Gastroesophageal sphincter (tissue), 4 donors: ENCODE results near the gene RFTN2. TPM values are rescaled to one million over a fixed set of nuclear protein-coding genes. Genes with fewer than 3 reads are reported as not detected.

ENCODE experiments used
- ATAC-seq: fragments of 150-250 bp; one replicate; pipeline ENCODE4 v1.9.1; 2016; ENCODE audit warnings: mild to moderate bottlenecking, moderate library complexity
- H3K27ac ChIP-seq, 4 donors: fragments of 200-600 bp; sonication (generic) in 3 of 4; 1 replicate in 3 of 4; 2 replicates in 1 of 4; pipeline ENCODE4 v1.5.1; 2016 to 2019
- H3K27me3 ChIP-seq: fragments of 200-600 bp; sonication (generic); one replicate; pipeline ENCODE4 v1.5.1; 2019
- H3K36me3 ChIP-seq, 2 donors: fragments of 200-600 bp; sonication (generic); one replicate each; pipeline ENCODE4 v1.5.1; 2019; ENCODE audit warnings: control low read depth in 1 of 2
- H3K4me1 ChIP-seq, 3 donors: fragments of 200-600 bp; sonication (generic); 1 replicate in 2 of 3; 2 replicates in 1 of 3; pipeline ENCODE4 v1.5.1; 2016 to 2019; ENCODE audit warnings: control low read depth in 2 of 3
- H3K4me3 ChIP-seq, 2 donors: fragments of 200-600 bp; sonication (generic); one replicate each; pipeline ENCODE4 v1.5.1; 2019; ENCODE audit warnings: mild to moderate bottlenecking in 1 of 2, moderate library complexity in 1 of 2
- H3K9me3 ChIP-seq, 3 donors: fragments of 200-600 bp; sonication (generic); one replicate each; pipeline ENCODE4 v1.5.1; 2017 to 2019; ENCODE audit warnings: control low read depth in 2 of 3
- CTCF ChIP-seq, 4 experiments: fragments of 200-600 bp in 2 of 4; fragments of 450-650 bp in 2 of 4; sonication (generic) in 1 of 4; IDR thresholded peaks; one replicate each; pipeline ENCODE4 v1.5.1; 2017 to 2019; ENCODE audit warnings: antibody characterized with exemption in 4 of 4, mild to moderate bottlenecking in 2 of 4, moderate library complexity in 2 of 4
- EP300 ChIP-seq: sonication (generic); formaldehyde crosslinking; IDR thresholded peaks from one replicate; pipeline ENCODE4 v1.6.1; 2017; ENCODE audit warnings: antibody characterized with exemption, mild to moderate bottlenecking
- POLR2A ChIP-seq, 2 donors: fragments of 450-650 bp; IDR thresholded peaks; one replicate each; pipeline ENCODE4 v1.6.1; 2017; ENCODE audit warnings: antibody characterized with exemption in 2 of 2, mild to moderate bottlenecking in 2 of 2, moderate library complexity in 1 of 2
- POLR2AphosphoS5 ChIP-seq: sonication (generic); formaldehyde crosslinking; IDR thresholded peaks from one replicate; pipeline ENCODE4 v1.6.1; 2017; ENCODE audit warnings: antibody characterized with exemption
- WGBS, 2 donors: methylation state at CpG; one replicate each; pipeline ENCODE4 v1.1.5; 2018; ENCODE audit warnings: low coverage in 1 of 2; 5-methylcytosine and 5-hydroxymethylcytosine counted together
- total RNA-seq, 4 donors: library from RNA; depleted of rRNA; stranded (reverse); fragments of >200 nt; gene quantifications; one replicate each; pipeline ENCODE4 v1.1.0, GENCODE V29; 2016

The RFTN2 gene
- total RNA-seq, 4 donors from 2014 or later: 4.2 to 8.9 (median 7.8) TPM

- Histone ChIP-seq H3K36me3 (peaks cover 0 to 16% of the 10 kb centered on the region in 2 donors), H3K9me3 (no peaks in the 10 kb centered on the region), H3K27me3 (no peaks in the 10 kb centered on the region), H3K27ac (peak overlapping the region in 1 of 4 donors; percentile 19), H3K4me1 (peaks cover 0 to 10% (median 0%) of the 10 kb centered on the region in 3 donors), H3K4me3 (no peak overlapping the region)
- ATAC-seq: peak; percentile 75
- 36 to 61% methylated on average over 3 of the region's 3 CpGs for WGBS, 2 donors
- TF ChIP-seq EP300 (no peak), POLR2A (IDR thresholded peaks at IDR 0.05) (no peak), CTCF (IDR thresholded peaks at IDR 0.05) (no peak), POLR2AphosphoS5 (no peak)
Measured at GRCh38 chr2:197576631-197577030, 98.8 kb downstream of the RFTN2 start.

- peaks cover 0 to 16% of the 10 kb centered on the region in 2 donors for H3K36me3 ChIP-seq
- H3K4me1 ChIP-seq: peaks cover 0 to 10% (median 0%) of the 10 kb centered on the region in 3 donors
- H3K4me3 ChIP-seq: no peak overlapping the region
- H3K9me3 ChIP-seq: no peaks in the 10 kb centered on the region
- ATAC-seq: peak; percentile 87
- H3K27me3 ChIP-seq: no peaks in the 10 kb centered on the region
- WGBS, 2 donors: 100% methylated on average over 1 to 2 of the region's 2 CpGs
- TF ChIP-seq POLR2AphosphoS5: no peak
- TF ChIP-seq CTCF (IDR thresholded peaks at IDR 0.05): no peak
- no peak for TF ChIP-seq EP300
- TF ChIP-seq POLR2A (IDR thresholded peaks at IDR 0.05): no peak
- peak overlapping the region in 2 of 4 donors; percentile 3 to 19 for H3K27ac ChIP-seq
Measured at GRCh38 chr2:197575987-197576386, 99.4 kb downstream of the RFTN2 start.

- WGBS, 2 donors: 100% methylated on average over 1 to 2 of the region's 2 CpGs
- ATAC-seq: no peak
- Histone ChIP-seq H3K9me3 (no peaks in the 10 kb centered on the region), H3K4me1 (peaks cover 0 to 10% (median 0%) of the 10 kb centered on the region in 3 donors), H3K27me3 (no peaks in the 10 kb centered on the region), H3K4me3 (no peak overlapping the region), H3K27ac (no peak overlapping the region), H3K36me3 (peaks cover 0 to 16% of the 10 kb centered on the region in 2 donors)
- TF ChIP-seq CTCF (IDR thresholded peaks at IDR 0.05): no peak
- TF ChIP-seq POLR2A (IDR thresholded peaks at IDR 0.05): no peak
- no peak for TF ChIP-seq POLR2AphosphoS5
- TF ChIP-seq EP300: no peak
Measured at GRCh38 chr2:197573608-197574007, 101.8 kb downstream of the RFTN2 start.

- H3K9me3 ChIP-seq: no peaks in the 10 kb centered on the region
- H3K27me3 ChIP-seq: no peaks in the 10 kb centered on the region
- H3K36me3 ChIP-seq: peaks cover 0 to 24% of the 10 kb centered on the region in 2 donors
- H3K27ac ChIP-seq: no peak overlapping the region
- H3K4me1 ChIP-seq: no peaks in the 10 kb centered on the region
- no peak overlapping the region for H3K4me3 ChIP-seq
- TF ChIP-seq EP300 (no peak), POLR2A (IDR thresholded peaks at IDR 0.05) (no peak)
- 38 to 59% methylated on average over 8 to 10 of the region's 10 CpGs for WGBS, 2 donors
- no peak for ATAC-seq
Measured at GRCh38 chr2:197571627-197572271, 103.6 kb downstream of the RFTN2 start.

GRCh38 chr2:197560146-197560665 lies 115.2 kb downstream of the RFTN2 start:
- Histone ChIP-seq H3K4me1 (no peaks in the 10 kb centered on the region), H3K9me3 (no peaks in the 10 kb centered on the region), H3K27ac (no peak overlapping the region), H3K27me3 (no peaks in the 10 kb centered on the region), H3K4me3 (no peak overlapping the region), H3K36me3 (peaks cover 0 to 37% of the 10 kb centered on the region in 2 donors)
- no peak for TF ChIP-seq EP300
- no peak for TF ChIP-seq POLR2AphosphoS5
- TF ChIP-seq CTCF (IDR thresholded peaks at IDR 0.05): no peak
- no peak for TF ChIP-seq POLR2A (IDR thresholded peaks at IDR 0.05)
- no peak for ATAC-seq
- WGBS, 2 donors: 78 to 86% methylated on average over 7 to 9 of the region's 9 CpGs
